G401.6 (cell line): ENCODE measurements around the gene SLC6A17.

Experiments used
- FAIRE-seq: peaks from 2 replicates; lab custom pipeline; 2012; peaks lifted over from hg19 to GRCh38; lab: Jason Lieb, UNC

The SLC6A17 gene

GRCh38 chr1:110135666-110136065 lies 14.6 kb upstream of the SLC6A17 start:
- FAIRE-seq = no peak

GRCh38 chr1:110136911-110137310 lies 13.4 kb upstream of the SLC6A17 start:
- FAIRE-seq = no peak

GRCh38 chr1:110138956-110139355 lies 11.3 kb upstream of the SLC6A17 start:
- FAIRE-seq = no peak

- FAIRE-seq = no peak
These were observed 5.9 kb upstream of the SLC6A17 start for GRCh38 chr1:110144366-110144765.

- no peak for FAIRE-seq
These were observed 1.3 kb upstream of the SLC6A17 start for GRCh38 chr1:110148961-110149360.

GRCh38 chr1:110151175-110151669 lies 928 bp downstream of the SLC6A17 start:
- no peak for FAIRE-seq

- FAIRE-seq = no peak
These were observed 2.0 kb downstream of the SLC6A17 start for GRCh38 chr1:110152133-110152785.

GRCh38 chr1:110153407-110153950 lies 3.2 kb downstream of the SLC6A17 start:
- no peak for FAIRE-seq

- FAIRE-seq = no peak
These were observed 5.7 kb downstream of the SLC6A17 start for GRCh38 chr1:110155878-110156522.

- no peak for FAIRE-seq
These were observed 8.0 kb downstream of the SLC6A17 start for GRCh38 chr1:110158261-110158660.

GRCh38 chr1:110159168-110159567 lies 8.9 kb downstream of the SLC6A17 start:
- FAIRE-seq = no peak

- FAIRE-seq = no peak
These were observed 10.3 kb downstream of the SLC6A17 start for GRCh38 chr1:110160538-110161100.

GRCh38 chr1:110161165-110161564 lies 10.9 kb downstream of the SLC6A17 start:
- FAIRE-seq = no peak

- FAIRE-seq = no peak
These were observed 11.6 kb downstream of the SLC6A17 start for GRCh38 chr1:110161849-110162248.

- no peak for FAIRE-seq
These were observed 13.3 kb downstream of the SLC6A17 start for GRCh38 chr1:110163591-110163990.

GRCh38 chr1:110164725-110165350 lies 14.5 kb downstream of the SLC6A17 start:
- no peak for FAIRE-seq

GRCh38 chr1:110165761-110166231 lies 15.5 kb downstream of the SLC6A17 start:
- no peak for FAIRE-seq

- FAIRE-seq = no peak
These were observed 16.6 kb downstream of the SLC6A17 start for GRCh38 chr1:110166861-110167260.

GRCh38 chr1:110170766-110171733 lies 20.8 kb downstream of the SLC6A17 start:
- no peak for FAIRE-seq

- no peak for FAIRE-seq
These were observed 21.7 kb downstream of the SLC6A17 start for GRCh38 chr1:110172001-110172400.

- FAIRE-seq = peak; percentile 83
These were observed 23.3 kb downstream of the SLC6A17 start for GRCh38 chr1:110173466-110174105.
